K562 (cell line): ENCODE data around the gene CAPN12. TPM values are rescaled to one million over a fixed set of nuclear protein-coding genes. Genes with fewer than 3 reads are reported as not detected.

ENCODE experiments used
- ATAC-seq: fragments of 200-7000 bp; cut with Tn5 transposase; 3 replicates; pipeline ENCODE4 v1.9.1; 2020; ENCODE audit warnings: moderate library complexity
- BruUV-seq: library from RNA; stranded (reverse); fragments of 400-500 nt; replicated peaks from 2 replicates; lab custom pipeline; 2021; lab: Mats Ljungman, UMichigan
- CTCF ChIA-PET: fragments of 300-600 bp; formaldehyde crosslinking; extraction: SDS; loops from one replicate; lab custom pipeline; 2021; ENCODE audit warnings: low intra/inter-chr PET ratio; lab: Yijun Ruan, JAX
- POLR2A ChIA-PET: fragments of 300-600, 350-650 bp; sonication (Branson Sonifier 250); formaldehyde crosslinking; extraction: SDS; loops from one replicate; lab custom pipeline; 2021; ENCODE audit warnings: antibody characterized with exemption, inconsistent platforms; lab: Yijun Ruan, JAX
- DNase-seq, 4 experiments: peaks; one replicate each; pipeline versions ENCODE4 v3.0.0 to v3.0.0-alpha.2; 2011 to 2018; ENCODE audit warnings: low spot score in 3 of 4, mixed read lengths in 3 of 4; ENCODE audit errors: extremely low read depth in 1 of 4
- FAIRE-seq: peaks from 2 replicates; lab custom pipeline; 2011; peaks lifted over from hg19 to GRCh38; lab: Jason Lieb, UNC
- H2AFZ ChIP-seq: 2 replicates; pipeline ENCODE4 v1.6.0; 2011; ENCODE audit warnings: low read depth, low read length, control low read depth, inconsistent platforms
- H3K27ac ChIP-seq: fragments of 200-600 bp; 3 replicates; pipeline ENCODE4 v1.8.0; 2011; ENCODE audit warnings: low read depth, mild to moderate bottlenecking, control low read depth, inconsistent platforms, low read length, moderate library complexity, mixed read lengths; ENCODE audit errors: extremely low read depth
- H3K27me3 ChIP-seq, 2 experiments: fragments of 300-600 bp in 1 of 2; 2 replicates in 1 of 2; 3 replicates in 1 of 2; pipeline versions ENCODE4 v1.6.0 to v1.8.0; 2011; ENCODE audit warnings: inconsistent platforms in 2 of 2, low read length in 2 of 2, mild to moderate bottlenecking in 1 of 2, mixed read lengths in 1 of 2, moderate library complexity in 1 of 2; ENCODE audit not compliant: control insufficient read depth in 2 of 2, insufficient read depth in 2 of 2
- H3K36me3 ChIP-seq: fragments of 300-600 bp; 3 replicates; pipeline ENCODE4 v1.8.0; 2011; ENCODE audit warnings: mild to moderate bottlenecking, low read length, inconsistent platforms; ENCODE audit not compliant: control insufficient read depth, insufficient read depth
- H3K4me1 ChIP-seq, 2 experiments: fragments of 200-600 bp in 1 of 2; replicated peaks in 1 of 2; 2 replicates in 1 of 2; 3 replicates in 1 of 2; pipeline versions ENCODE4 v1.5.1 to v1.8.0; 2011; ENCODE audit warnings: inconsistent platforms in 2 of 2, low read length in 2 of 2, mild to moderate bottlenecking in 1 of 2, mixed read lengths in 1 of 2, moderate library complexity in 1 of 2; ENCODE audit not compliant: control insufficient read depth in 2 of 2, insufficient read depth in 2 of 2
- H3K4me2 ChIP-seq: 2 replicates; pipeline ENCODE4 v1.6.1; 2011; ENCODE audit warnings: low read length, control low read depth, inconsistent platforms, mixed read lengths; ENCODE audit not compliant: insufficient read depth
- H3K4me3 ChIP-seq: fragments of 200-600 bp; sonication (generic), shearing (Covaris generic); 2 replicates; pipeline ENCODE4 v1.5.1; 2016; ENCODE audit warnings: control low read depth, inconsistent platforms
- H3K79me2 ChIP-seq: fragments of 200-600 bp; 3 replicates; pipeline ENCODE4 v1.8.0; 2011; ENCODE audit warnings: low read length, inconsistent platforms; ENCODE audit not compliant: control insufficient read depth, insufficient read depth
- H3K9ac ChIP-seq, 2 experiments: 2 replicates each; pipeline versions ENCODE4 v1.6.0 to v1.6.1; 2011; ENCODE audit warnings: low read depth in 2 of 2, low read length in 2 of 2, control low read depth in 1 of 2, inconsistent platforms in 1 of 2, mild to moderate bottlenecking in 1 of 2, mixed read lengths in 1 of 2; ENCODE audit not compliant: insufficient read depth in 1 of 2
- H3K9me1 ChIP-seq: one replicate; pipeline ENCODE4 v1.6.0; 2011; ENCODE audit warnings: inconsistent platforms, mild to moderate bottlenecking, low read length, moderate library complexity; ENCODE audit not compliant: control insufficient read depth, insufficient read depth
- H3K9me3 ChIP-seq: replicated peaks from 2 replicates; pipeline ENCODE4 v1.5.1; 2011; ENCODE audit warnings: low read depth, low read length, inconsistent platforms; ENCODE audit not compliant: control insufficient read depth, insufficient read depth
- H4K20me1 ChIP-seq: replicated peaks from 2 replicates; pipeline ENCODE4 v1.6.1; 2011; ENCODE audit warnings: low read length, inconsistent platforms, mixed read lengths; ENCODE audit not compliant: control insufficient read depth, insufficient read depth
- CGGBP1 ChIP-seq: fragments of 250-450 bp; sonication (Bioruptor Pico); IDR thresholded peaks from 2 replicates; pipeline ENCODE4 v1.9.0; 2021; ENCODE audit warnings: mild to moderate bottlenecking
- HMG20A ChIP-seq: fragments of 450-650 bp; formaldehyde crosslinking; conservative IDR thresholded peaks from 2 replicates; pipeline ENCODE4 v1.4.0; 2020; ENCODE audit warnings: mild to moderate bottlenecking, mixed read lengths
- KLF13 ChIP-seq: fragments of 450-650 bp; IDR thresholded peaks from 2 replicates; pipeline ENCODE4 v1.6.1; 2016; ENCODE audit warnings: missing genetic modification characterization, low read depth, mild to moderate bottlenecking, missing compliant biosample characterization, moderate library complexity, borderline replicate concordance
- MEF2A ChIP-seq: IDR thresholded peaks from 2 replicates; pipeline ENCODE4 v1.6.1; 2011; ENCODE audit warnings: low read depth, mild to moderate bottlenecking, low read length, moderate library complexity; ENCODE audit not compliant: control insufficient read depth
- MXI1 ChIP-seq: IDR thresholded peaks from 2 replicates; pipeline ENCODE4 v1.6.1; 2011; ENCODE audit warnings: low read depth, mild to moderate bottlenecking, improper control_type of control experiment, low read length
- RFX1 ChIP-seq: fragments of 450-650 bp; IDR thresholded peaks from 2 replicates; pipeline ENCODE4 v1.6.1; 2016; ENCODE audit warnings: mild to moderate bottlenecking, moderate library complexity
- ZNF134 ChIP-seq: fragments of 250-450 bp; sonication (Bioruptor Pico); conservative IDR thresholded peaks from 2 replicates; pipeline ENCODE4 v1.4.0; 2020
- ZNF347 ChIP-seq: fragments of 450-650 bp; formaldehyde crosslinking; IDR thresholded peaks from 2 replicates; pipeline ENCODE4 v1.4.0; 2020; ENCODE audit warnings: low read depth, mild to moderate bottlenecking, moderate library complexity
- ZNF551 ChIP-seq: fragments of 250-450 bp; sonication (Bioruptor Pico); IDR thresholded peaks from 2 replicates; pipeline ENCODE4 v1.5.0; 2021; ENCODE audit warnings: mild to moderate bottlenecking, moderate library complexity
- WGBS: fragments of 100-300 bp; shearing (Covaris generic); methylation state at CpG from one replicate; pipeline ENCODE4 v1.1.6; 2016; ENCODE audit warnings: low coverage, mixed read lengths; ENCODE audit not compliant: insufficient coverage; ENCODE audit errors: missing lambda C conversion rate; 5-methylcytosine and 5-hydroxymethylcytosine counted together
- in situ Hi-C: fragments of 300-500 bp; cut with MboI; formaldehyde crosslinking; loops from 4 replicates; pipeline ENCODE4 v1.15.0; 2018; ENCODE audit warnings: inconsistent platforms, mixed read lengths
- intact Hi-C: fragments of 100-400 bp; cut with micrococcal nuclease; formaldehyde crosslinking; loops from 2 replicates; pipeline ENCODE4 v1.14.2; 2022
- polyA plus RNA-seq, 8 experiments: library from polyadenylated mRNA; depleted of rRNA in 4 of 8; stranded (reverse) in 5 of 8; unstranded in 3 of 8; fragments of >200 nt; fragmentation: Nextera tagmentation in 2 of 8; fragmentation: Illumina TruSeq in 1 of 8; extraction: Ambion mirVana in 2 of 8; extraction: Trizol in 1 of 8; gene quantifications; 2 replicates each; pipeline versions ENCODE4 v1.2.1 to v1.2.3, GENCODE V29; 2011 to 2014; ENCODE audit warnings: inconsistent platforms in 1 of 8, missing spikeins in 1 of 8
- total RNA-seq, 7 experiments: library from RNA; depleted of rRNA in 6 of 7; stranded (reverse); fragments of >200 nt in 6 of 7; fragmentation: Illumina TruSeq in 2 of 7; extraction: Trizol in 2 of 7; gene quantifications; 2 replicates each; pipeline versions ENCODE4 v1.2.1 to v1.2.3, GENCODE V29; 2011 to 2021; ENCODE audit warnings: low replicate concordance in 1 of 7
- TF ChIP-seq, protein P1 (sequence below): sonication (generic); formaldehyde crosslinking; IDR thresholded peaks from 2 replicates; pipeline ENCODE4 v1.8.0; 2022; ENCODE audit warnings: mild to moderate bottlenecking, missing genetic modification reagents

Gene CAPN12
- total and polyA plus RNA-seq, 9 of the 15 experiments (the other 6 are each of a cell fraction or from before 2014, with no cell fraction given): 0.83 to 7.0 (median 1.6) TPM

- Histone ChIP-seq H3K4me1 (peaks cover 0 to 19% of the 10 kb centered on the region in 2 experiments; a peak in 1 of 5 replicates), H3K27me3 (no peaks in the 10 kb centered on the region), H3K9me3 (no peaks in the 10 kb centered on the region), H3K4me3 (no peak overlapping the region), H3K36me3 (peaks cover 100% of the 10 kb centered on the region; the same call in 2 of the 3 replicates), H3K79me2 (no peaks in the 10 kb centered on the region), H3K9me1 (no peaks in the 10 kb centered on the region), H3K27ac (no peak overlapping the region), H3K9ac (0 out of 4 replicates have a peak overlapping the region, but pooled peaks of 1 of the 2 experiments have one; percentile 39), H4K20me1 (peaks cover 5% of the 10 kb centered on the region), H3K4me2 (no peak overlapping the region), H2AFZ (no peak overlapping the region)
- ATAC-seq (no peak), FAIRE-seq (no peak), DNase-seq (no peak)
- intact Hi-C loops (no loop called here), in situ Hi-C loops (no loop called here)
- TF ChIP-seq KLF13 (tag): no peak
- TF ChIP-seq ZNF551 (CRISPR knock-in tag): no peak
- no peak for TF ChIP-seq CGGBP1 (CRISPR knock-in tag)
- no peak for TF ChIP-seq ZNF134
- TF ChIP-seq, protein P1, sequence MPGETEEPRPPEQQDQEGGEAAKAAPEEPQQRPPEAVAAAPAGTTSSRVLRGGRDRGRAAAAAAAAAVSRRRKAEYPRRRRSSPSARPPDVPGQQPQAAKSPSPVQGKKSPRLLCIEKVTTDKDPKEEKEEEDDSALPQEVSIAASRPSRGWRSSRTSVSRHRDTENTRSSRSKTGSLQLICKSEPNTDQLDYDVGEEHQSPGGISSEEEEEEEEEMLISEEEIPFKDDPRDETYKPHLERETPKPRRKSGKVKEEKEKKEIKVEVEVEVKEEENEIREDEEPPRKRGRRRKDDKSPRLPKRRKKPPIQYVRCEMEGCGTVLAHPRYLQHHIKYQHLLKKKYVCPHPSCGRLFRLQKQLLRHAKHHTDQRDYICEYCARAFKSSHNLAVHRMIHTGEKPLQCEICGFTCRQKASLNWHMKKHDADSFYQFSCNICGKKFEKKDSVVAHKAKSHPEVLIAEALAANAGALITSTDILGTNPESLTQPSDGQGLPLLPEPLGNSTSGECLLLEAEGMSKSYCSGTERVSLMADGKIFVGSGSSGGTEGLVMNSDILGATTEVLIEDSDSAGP (CRISPR knock-in tag): no peak
- TF ChIP-seq MXI1: no peak
- TF ChIP-seq ZNF347 (CRISPR knock-in tag): no peak
- no peak for TF ChIP-seq MEF2A
- no peak for TF ChIP-seq HMG20A (CRISPR knock-in tag)
- TF ChIP-seq RFX1: no peak
- CTCF ChIA-PET: no interaction called here
- POLR2A ChIA-PET: interaction anchor here (0.6 to 0.7 kb wide), 2 partner anchors 164 to 447 kb away, joined by 3 to 4 read pairs; no protein-coding TSS in a partner anchor
- no TSS peak for BruUV-seq
- WGBS: 86% methylated on average over 9 of the region's 10 CpGs
Measured at GRCh38 chr19:38709119-38709518, 35.2 kb downstream of the CAPN12 start.
